ENCODE results near the gene PI4KA.
"Not testable (repeated sequence)": the region's sequence is repeated elsewhere in the genome, so short reads cannot be mapped to it uniquely, and the experiment has no call there.

Gene PI4KA

GRCh38 chr22:20664594-20664959 is 194.0 kb downstream of the PI4KA start:
- DNase-seq (ENCODE audit: low read depth): no peak

- DNase-seq (ENCODE audit: low read depth): no peak
Measured at GRCh38 chr22:20663941-20664593, 194.5 kb downstream of the PI4KA start.

- DNase-seq (ENCODE audit: low read depth): no peak
Measured at GRCh38 chr22:20663137-20663828, 195.3 kb downstream of the PI4KA start.

GRCh38 chr22:20662524-20663036 is 196.0 kb downstream of the PI4KA start:
- DNase-seq (ENCODE audit: low read depth): not testable (repeated sequence)

- DNase-seq (ENCODE audit: low read depth): no peak
Measured at GRCh38 chr22:20661473-20661872, 197.1 kb downstream of the PI4KA start.

GRCh38 chr22:20660441-20661054 is 198.1 kb downstream of the PI4KA start:
- no peak for DNase-seq (ENCODE audit: low read depth)

GRCh38 chr22:20659920-20660319 is 198.7 kb downstream of the PI4KA start:
- no peak for DNase-seq (ENCODE audit: low read depth)

- DNase-seq (ENCODE audit: low read depth): no peak
Measured at GRCh38 chr22:20659258-20659657, 199.4 kb downstream of the PI4KA start.

- DNase-seq (ENCODE audit: low read depth): no peak
Measured at GRCh38 chr22:20658433-20659222, 200.0 kb downstream of the PI4KA start.

GRCh38 chr22:20657963-20658362 is 200.6 kb downstream of the PI4KA start:
- no peak for DNase-seq (ENCODE audit: low read depth)
